EH (cell line): ENCODE data around the gene SLC17A2.

Experiments
- DNase-seq: peaks from one replicate; pipeline ENCODE4 v3.0.0-alpha.2; 2015; ENCODE audit warnings: low read depth

Gene SLC17A2

GRCh38 chr6:25930532-25931410, at the start of gene SLC17A2:
TSS of gene SLC17A2 (minus strand) at chr6:25930691. CDS start at chr6:25925796, 4,895 bp downstream.
- no peak for DNase-seq

- DNase-seq = no peak
These were observed 45.6 kb upstream of the SLC17A2 start for GRCh38 chr6:25975923-25976560.

GRCh38 chr6:25973923-25974555, 43.5 kb upstream of the SLC17A2 start:
- DNase-seq = no peak

GRCh38 chr6:25972902-25973301, 42.4 kb upstream of the SLC17A2 start:
- no peak for DNase-seq

GRCh38 chr6:25972128-25972527, 41.6 kb upstream of the SLC17A2 start:
- no peak for DNase-seq

GRCh38 chr6:25971187-25971821, 40.8 kb upstream of the SLC17A2 start:
- peak; percentile 97 for DNase-seq

- DNase-seq = no peak
These were observed 38.3 kb upstream of the SLC17A2 start for GRCh38 chr6:25968769-25969168.

- no peak for DNase-seq
These were observed 36.2 kb upstream of the SLC17A2 start for GRCh38 chr6:25966711-25967110.

- DNase-seq = no peak
These were observed 34.6 kb upstream of the SLC17A2 start for GRCh38 chr6:25965058-25965457.

- DNase-seq = peak; percentile 29
These were observed 33.1 kb upstream of the SLC17A2 start for GRCh38 chr6:25963426-25964123.

GRCh38 chr6:25962149-25963127, 31.9 kb upstream of the SLC17A2 start, which contains the start of gene TRIM38:
TSS of gene TRIM38 (plus strand) at chr6:25962802. CDS start at chr6:25966523, 3,721 bp downstream.
- peak; percentile 95 for DNase-seq

GRCh38 chr6:25961619-25962148, 31.2 kb upstream of the SLC17A2 start:
- no peak for DNase-seq

GRCh38 chr6:25960734-25961133, 30.2 kb upstream of the SLC17A2 start:
- DNase-seq = no peak

- DNase-seq = peak; percentile 45
These were observed 29.5 kb upstream of the SLC17A2 start for GRCh38 chr6:25959890-25960536.

- DNase-seq = no peak
These were observed 28.2 kb upstream of the SLC17A2 start for GRCh38 chr6:25958700-25959162.

GRCh38 chr6:25956226-25956625, 25.7 kb upstream of the SLC17A2 start:
- DNase-seq = no peak

GRCh38 chr6:25954756-25955155, 24.3 kb upstream of the SLC17A2 start:
- no peak for DNase-seq

- no peak for DNase-seq
These were observed 23.2 kb upstream of the SLC17A2 start for GRCh38 chr6:25953733-25954132.

- DNase-seq = no peak
These were observed 22.0 kb upstream of the SLC17A2 start for GRCh38 chr6:25952535-25952934.
